ENCODE data around the gene PLPP3. TPM values are rescaled to one million over a fixed set of nuclear protein-coding genes. Genes with fewer than 3 reads are reported as not detected.

PLPP3 gene
- total RNA-seq, 1 donor: 0.81 TPM

Small RNA genes lying within 50 kb of the gene (small RNA-seq; reads per million reads assigned to genes)
- gene AC099789.1: not detected

Other genes starting within 250 kb of the PLPP3 start
- under 0.01 TPM for gene PRKAA2, start 65.8 kb upstream of the PLPP3 start, total RNA-seq
- not detected for gene FYB2, start 239.8 kb upstream of the PLPP3 start, total RNA-seq